ENCODE measurements around the gene DACH1. TPM values are rescaled to one million over a fixed set of nuclear protein-coding genes. Genes with fewer than 3 reads are reported as not detected.

Gene DACH1
- total and polyA plus RNA-seq, 12 donors = 3.6 to 20.0 (median 8.8) TPM

- H3K27me3 ChIP-seq = no peaks in the 10 kb centered on the region
- intact Hi-C loops (cut with DNase I) = no loop called here
- WGBS, 4 donors = 75 to 85% (median 80%) methylated on average over 3 of the region's 3 CpGs
Measured at GRCh38 chr13:71602344-71602743, 264.7 kb downstream of the DACH1 start.

GRCh38 chr13:71597150-71597549 is 269.9 kb downstream of the DACH1 start:
- TF ChIP-seq POLR2A (IDR thresholded peaks at IDR 0.05) = no peak
- Histone ChIP-seq H3K27me3 (no peaks in the 10 kb centered on the region), H3K4me3 (no peak overlapping the region), H3K27ac (no peak overlapping the region), H3K36me3 (replicated peaks in 1 of 2) (no peaks in the 10 kb centered on the region), H3K9me3 (replicated peaks in 1 of 3) (peaks cover 0 to 3% (median 0%) of the 10 kb centered on the region in 3 donors), H3K4me1 (replicated peaks in 1 of 2) (no peaks in the 10 kb centered on the region)
- intact Hi-C loops (cut with DNase I) = no loop called here
- WGBS, 4 donors = 88 to 100% (median 91%) methylated on average over 1 of the region's 1 CpG
- no peak for DNase-seq

More at GRCh38 chr13:71602344-71602743, 264.7 kb downstream of the DACH1 start:
- H3K27ac ChIP-seq = no peak overlapping the region
- no peak for DNase-seq
- TF ChIP-seq POLR2A (IDR thresholded peaks at IDR 0.05) = no peak
- no peak for TF ChIP-seq CTCF (IDR thresholded peaks at IDR 0.05)
- no peaks in the 10 kb centered on the region for H3K36me3 ChIP-seq (replicated peaks in 1 of 2)
- no peaks in the 10 kb centered on the region for H3K4me1 ChIP-seq (replicated peaks in 1 of 2)
- no peak overlapping the region for H3K4me3 ChIP-seq
- H3K9me3 ChIP-seq (replicated peaks in 1 of 3) = peaks cover 0 to 6% (median 0%) of the 10 kb centered on the region in 3 donors

- H3K4me1 ChIP-seq (replicated peaks in 1 of 2) = no peaks in the 10 kb centered on the region
- DNase-seq = no peak
- intact Hi-C loops (cut with DNase I) = no loop called here
- no peak overlapping the region for H3K27ac ChIP-seq
- H3K27me3 ChIP-seq = no peaks in the 10 kb centered on the region
- H3K4me3 ChIP-seq = no peak overlapping the region
- no peak for TF ChIP-seq POLR2A (IDR thresholded peaks at IDR 0.05)
- no peak for TF ChIP-seq CTCF (IDR thresholded peaks at IDR 0.05)
- no peaks in the 10 kb centered on the region for H3K9me3 ChIP-seq (replicated peaks in 1 of 3)
- 93 to 95% (median 94%) methylated on average over 3 of the region's 3 CpGs for WGBS, 4 donors
- no peaks in the 10 kb centered on the region for H3K36me3 ChIP-seq (replicated peaks in 1 of 2)
Measured at GRCh38 chr13:71596116-71596515, 270.9 kb downstream of the DACH1 start.

GRCh38 chr13:71593566-71593965 is 273.4 kb downstream of the DACH1 start:
- Histone ChIP-seq H3K27me3 (no peaks in the 10 kb centered on the region), H3K36me3 (replicated peaks in 1 of 2) (no peaks in the 10 kb centered on the region), H3K9me3 (replicated peaks in 1 of 3) (no peaks in the 10 kb centered on the region), H3K27ac (no peak overlapping the region), H3K4me3 (no peak overlapping the region), H3K4me1 (replicated peaks in 1 of 2) (no peaks in the 10 kb centered on the region)
- intact Hi-C loops (cut with DNase I) = no loop called here
- DNase-seq = no peak
- no peak for TF ChIP-seq POLR2A (IDR thresholded peaks at IDR 0.05)
- TF ChIP-seq CTCF (IDR thresholded peaks at IDR 0.05) = no peak

GRCh38 chr13:71591374-71591773 is 275.6 kb downstream of the DACH1 start:
- Histone ChIP-seq H3K27ac (no peak overlapping the region), H3K36me3 (replicated peaks in 1 of 2) (no peaks in the 10 kb centered on the region), H3K4me3 (no peak overlapping the region), H3K27me3 (no peaks in the 10 kb centered on the region), H3K9me3 (replicated peaks in 1 of 3) (no peaks in the 10 kb centered on the region), H3K4me1 (replicated peaks in 1 of 2) (no peaks in the 10 kb centered on the region)
- no peak for TF ChIP-seq POLR2A (IDR thresholded peaks at IDR 0.05)
- TF ChIP-seq CTCF (IDR thresholded peaks at IDR 0.05) = no peak
- no peak for DNase-seq
- intact Hi-C loops (cut with DNase I) = no loop called here
